Gastroesophageal sphincter (tissue), 4 donors: ENCODE measurements around the gene IFRD1. TPM values are rescaled to one million over a fixed set of nuclear protein-coding genes. Genes with fewer than 3 reads are reported as not detected.
A peak's percentile ranks its signal among the peaks of the same experiment; 100 is the strongest.

Experiments
- ATAC-seq: fragments of 150-250 bp; one replicate; pipeline ENCODE4 v1.9.1; 2016; ENCODE audit warnings: mild to moderate bottlenecking, moderate library complexity
- H3K27ac ChIP-seq, 4 donors: fragments of 200-600 bp; sonication (generic) in 3 of 4; 1 replicate in 3 of 4; 2 replicates in 1 of 4; pipeline ENCODE4 v1.5.1; 2016 to 2019
- H3K27me3 ChIP-seq: fragments of 200-600 bp; sonication (generic); one replicate; pipeline ENCODE4 v1.5.1; 2019
- H3K36me3 ChIP-seq, 2 donors: fragments of 200-600 bp; sonication (generic); one replicate each; pipeline ENCODE4 v1.5.1; 2019; ENCODE audit warnings: control low read depth in 1 of 2
- H3K4me1 ChIP-seq, 3 donors: fragments of 200-600 bp; sonication (generic); 1 replicate in 2 of 3; 2 replicates in 1 of 3; pipeline ENCODE4 v1.5.1; 2016 to 2019; ENCODE audit warnings: control low read depth in 2 of 3
- H3K4me3 ChIP-seq, 2 donors: fragments of 200-600 bp; sonication (generic); one replicate each; pipeline ENCODE4 v1.5.1; 2019; ENCODE audit warnings: mild to moderate bottlenecking in 1 of 2, moderate library complexity in 1 of 2
- H3K9me3 ChIP-seq, 3 donors: fragments of 200-600 bp; sonication (generic); one replicate each; pipeline ENCODE4 v1.5.1; 2017 to 2019; ENCODE audit warnings: control low read depth in 2 of 3
- EP300 ChIP-seq: sonication (generic); formaldehyde crosslinking; IDR thresholded peaks from one replicate; pipeline ENCODE4 v1.6.1; 2017; ENCODE audit warnings: antibody characterized with exemption, mild to moderate bottlenecking
- POLR2A ChIP-seq, 2 donors: fragments of 450-650 bp; IDR thresholded peaks; one replicate each; pipeline ENCODE4 v1.6.1; 2017; ENCODE audit warnings: antibody characterized with exemption in 2 of 2, mild to moderate bottlenecking in 2 of 2, moderate library complexity in 1 of 2
- POLR2AphosphoS5 ChIP-seq: sonication (generic); formaldehyde crosslinking; IDR thresholded peaks from one replicate; pipeline ENCODE4 v1.6.1; 2017; ENCODE audit warnings: antibody characterized with exemption
- WGBS, 2 donors: methylation state at CpG; one replicate each; pipeline ENCODE4 v1.1.5; 2018; ENCODE audit warnings: low coverage in 1 of 2; 5-methylcytosine and 5-hydroxymethylcytosine counted together
- total RNA-seq, 4 donors: library from RNA; depleted of rRNA; stranded (reverse); fragments of >200 nt; gene quantifications; one replicate each; pipeline ENCODE4 v1.1.0, GENCODE V29; 2016
- TF ChIP-seq, protein P1 (sequence below), 4 experiments: fragments of 200-600 bp in 2 of 4; fragments of 450-650 bp in 2 of 4; sonication (generic) in 1 of 4; IDR thresholded peaks; one replicate each; pipeline ENCODE4 v1.5.1; 2017 to 2019; ENCODE audit warnings: antibody characterized with exemption in 4 of 4, mild to moderate bottlenecking in 2 of 4, moderate library complexity in 2 of 4

IFRD1 gene, protein sequence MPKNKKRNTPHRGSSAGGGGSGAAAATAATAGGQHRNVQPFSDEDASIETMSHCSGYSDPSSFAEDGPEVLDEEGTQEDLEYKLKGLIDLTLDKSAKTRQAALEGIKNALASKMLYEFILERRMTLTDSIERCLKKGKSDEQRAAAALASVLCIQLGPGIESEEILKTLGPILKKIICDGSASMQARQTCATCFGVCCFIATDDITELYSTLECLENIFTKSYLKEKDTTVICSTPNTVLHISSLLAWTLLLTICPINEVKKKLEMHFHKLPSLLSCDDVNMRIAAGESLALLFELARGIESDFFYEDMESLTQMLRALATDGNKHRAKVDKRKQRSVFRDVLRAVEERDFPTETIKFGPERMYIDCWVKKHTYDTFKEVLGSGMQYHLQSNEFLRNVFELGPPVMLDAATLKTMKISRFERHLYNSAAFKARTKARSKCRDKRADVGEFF
- total RNA-seq: 10 to 100 TPM; 36.8 to 78.3 (median 56.5) TPM

DNA sequence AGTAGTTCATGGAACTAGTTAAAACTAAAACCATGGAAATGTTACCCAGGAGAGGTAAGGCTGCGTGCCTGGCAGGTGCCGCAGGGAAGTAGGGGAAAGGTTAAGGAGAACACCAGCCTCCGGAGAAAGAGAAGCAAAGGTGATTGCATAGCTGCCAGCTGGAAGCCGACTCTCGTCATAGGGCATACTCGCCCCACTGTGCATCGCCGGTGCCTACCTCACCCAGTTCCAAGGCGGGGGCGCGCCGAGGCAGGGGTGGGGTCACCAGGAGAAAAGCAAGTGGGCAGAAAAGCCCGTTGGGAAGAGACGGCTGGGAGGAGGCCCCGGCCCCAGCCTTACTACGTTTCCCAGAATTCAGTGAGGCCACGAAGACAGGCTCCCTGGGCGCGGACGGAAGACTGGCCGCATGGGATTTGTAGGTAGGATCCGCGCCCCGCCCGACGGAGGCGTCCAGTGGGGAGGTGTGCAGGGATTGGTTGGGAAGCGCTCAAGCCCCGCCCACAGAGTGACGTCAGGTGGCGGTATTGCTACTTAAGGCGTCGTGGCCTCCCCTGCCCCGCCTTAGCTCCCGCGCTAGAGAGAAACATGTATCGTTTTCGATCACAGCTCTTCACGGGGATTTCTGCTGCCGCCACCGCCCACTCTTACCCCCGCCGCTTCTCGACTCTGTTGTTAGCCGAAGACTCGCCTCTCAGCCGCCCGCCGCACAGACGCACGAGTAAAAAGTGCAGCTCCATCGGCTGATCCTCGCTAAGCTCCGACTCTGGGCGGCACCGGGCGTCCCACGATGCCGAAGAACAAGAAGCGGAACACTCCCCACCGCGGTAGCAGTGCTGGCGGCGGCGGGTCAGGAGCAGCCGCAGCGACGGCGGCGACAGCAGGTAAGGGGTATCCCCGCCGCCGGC is at the start of gene IFRD1:
Gene IFRD1 (plus strand): TSS at position 559 of the 905 bp plus-strand sequence. CDS start 229 bp downstream, at position 788.
- 0% methylated on average over 7 to 12 of the region's 73 CpGs for WGBS, 2 donors
- TF ChIP-seq EP300: no peak
- peak; percentile 100 for TF ChIP-seq POLR2AphosphoS5
- TF ChIP-seq, protein P1, sequence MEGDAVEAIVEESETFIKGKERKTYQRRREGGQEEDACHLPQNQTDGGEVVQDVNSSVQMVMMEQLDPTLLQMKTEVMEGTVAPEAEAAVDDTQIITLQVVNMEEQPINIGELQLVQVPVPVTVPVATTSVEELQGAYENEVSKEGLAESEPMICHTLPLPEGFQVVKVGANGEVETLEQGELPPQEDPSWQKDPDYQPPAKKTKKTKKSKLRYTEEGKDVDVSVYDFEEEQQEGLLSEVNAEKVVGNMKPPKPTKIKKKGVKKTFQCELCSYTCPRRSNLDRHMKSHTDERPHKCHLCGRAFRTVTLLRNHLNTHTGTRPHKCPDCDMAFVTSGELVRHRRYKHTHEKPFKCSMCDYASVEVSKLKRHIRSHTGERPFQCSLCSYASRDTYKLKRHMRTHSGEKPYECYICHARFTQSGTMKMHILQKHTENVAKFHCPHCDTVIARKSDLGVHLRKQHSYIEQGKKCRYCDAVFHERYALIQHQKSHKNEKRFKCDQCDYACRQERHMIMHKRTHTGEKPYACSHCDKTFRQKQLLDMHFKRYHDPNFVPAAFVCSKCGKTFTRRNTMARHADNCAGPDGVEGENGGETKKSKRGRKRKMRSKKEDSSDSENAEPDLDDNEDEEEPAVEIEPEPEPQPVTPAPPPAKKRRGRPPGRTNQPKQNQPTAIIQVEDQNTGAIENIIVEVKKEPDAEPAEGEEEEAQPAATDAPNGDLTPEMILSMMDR (IDR thresholded peaks at IDR 0.05): peak in 1 of 4 experiments; percentile 25
- TF ChIP-seq POLR2A (IDR thresholded peaks at IDR 0.05): peak; percentile 99

DNA sequence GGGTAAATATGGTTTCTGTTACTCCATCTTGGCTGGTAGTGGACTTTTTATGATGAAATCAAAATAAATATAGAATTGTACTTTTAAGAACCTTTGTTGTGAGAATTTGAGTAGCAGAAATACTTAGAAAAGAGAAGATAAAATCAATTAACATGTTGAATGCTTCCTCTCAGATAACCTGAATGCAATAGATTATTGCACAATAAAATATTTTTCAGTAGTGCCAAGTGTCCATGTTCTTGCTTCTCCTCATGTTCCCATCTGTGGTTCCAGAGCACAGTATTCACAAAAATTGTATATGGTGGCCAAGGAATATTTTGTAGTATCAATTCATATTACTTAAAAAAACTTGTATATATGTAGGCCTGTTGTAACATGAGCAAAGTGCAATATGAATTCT is 45.9 kb upstream of the IFRD1 start:
- Histone ChIP-seq H3K27me3 (peaks cover 12% of the 10 kb centered on the region), H3K4me3 (no peak overlapping the region), H3K27ac (no peak overlapping the region), H3K4me1 (no peaks in the 10 kb centered on the region), H3K36me3 (no peaks in the 10 kb centered on the region), H3K9me3 (no peaks in the 10 kb centered on the region)
- TF ChIP-seq, protein P1 (IDR thresholded peaks at IDR 0.05): no peak
- TF ChIP-seq EP300 (no peak), POLR2AphosphoS5 (no peak), POLR2A (IDR thresholded peaks at IDR 0.05) (no peak)
- no peak for ATAC-seq

More for the DNA sequence above, at the start of gene IFRD1:
- no peaks in the 10 kb centered on the region for H3K9me3 ChIP-seq
- H3K4me1 ChIP-seq: peaks cover 3 to 42% (median 9%) of the 10 kb centered on the region in 3 donors
- peak within 1 kb of the TSS; percentile 72 to 87 for H3K4me3 ChIP-seq
- H3K36me3 ChIP-seq: no peaks in the 10 kb centered on the region
- peak; percentile 93 for ATAC-seq
- H3K27ac ChIP-seq: peak within 1 kb of the TSS; percentile 93 to 100 (median 98)
- no peaks in the 10 kb centered on the region for H3K27me3 ChIP-seq

DNA sequence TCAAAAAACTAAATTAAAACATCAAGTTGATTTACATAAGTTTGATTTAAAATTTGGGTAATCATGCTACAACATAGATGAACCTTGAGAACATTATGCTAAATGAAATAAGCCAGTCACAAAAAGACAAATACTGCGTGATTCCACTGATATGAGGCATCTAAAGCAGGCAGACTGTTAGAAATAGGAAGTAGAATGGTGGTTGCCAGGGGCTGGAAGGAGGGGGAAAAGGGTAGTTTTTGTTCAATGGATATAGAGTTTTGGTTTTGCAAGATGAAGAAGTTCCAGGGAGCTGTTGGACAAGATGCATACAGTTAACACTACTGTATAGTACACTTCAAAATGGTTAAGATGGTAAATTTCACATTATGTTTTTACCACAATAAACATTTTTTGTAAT is 45.0 kb upstream of the IFRD1 start:
- Histone ChIP-seq H3K4me3 (no peak overlapping the region), H3K27ac (no peak overlapping the region), H3K4me1 (no peaks in the 10 kb centered on the region), H3K27me3 (peaks cover 10% of the 10 kb centered on the region), H3K36me3 (no peaks in the 10 kb centered on the region), H3K9me3 (no peaks in the 10 kb centered on the region)
- no peak for ATAC-seq
- WGBS, 2 donors: 100% methylated on average over 1 of the region's 1 CpG
- TF ChIP-seq EP300 (no peak), POLR2A (IDR thresholded peaks at IDR 0.05) (no peak), POLR2AphosphoS5 (no peak)
- TF ChIP-seq, protein P1 (IDR thresholded peaks at IDR 0.05): no peak

DNA sequence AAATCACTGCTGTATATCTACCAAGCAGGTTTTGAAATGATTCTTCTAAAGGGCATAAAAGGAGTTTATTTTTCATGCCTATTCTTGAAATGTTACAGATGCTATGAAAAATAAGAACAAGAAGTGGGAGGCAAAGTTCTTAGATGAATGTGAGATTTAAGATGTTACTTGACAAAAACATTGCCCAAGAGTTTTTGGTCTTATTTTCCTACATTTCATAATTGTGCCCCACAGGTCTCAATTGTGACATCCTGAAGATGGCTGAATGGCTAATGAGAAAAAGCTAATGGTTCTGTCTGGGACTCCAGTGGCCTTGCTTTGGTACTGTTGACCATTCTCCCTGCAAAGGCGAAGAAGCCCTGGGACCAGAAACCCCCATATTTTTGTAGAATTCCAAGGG is 43.0 kb upstream of the IFRD1 start:
- no peak for TF ChIP-seq EP300
- no peak for TF ChIP-seq POLR2AphosphoS5
- WGBS, 2 donors: 86 to 100% methylated on average over 1 of the region's 1 CpG

DNA sequence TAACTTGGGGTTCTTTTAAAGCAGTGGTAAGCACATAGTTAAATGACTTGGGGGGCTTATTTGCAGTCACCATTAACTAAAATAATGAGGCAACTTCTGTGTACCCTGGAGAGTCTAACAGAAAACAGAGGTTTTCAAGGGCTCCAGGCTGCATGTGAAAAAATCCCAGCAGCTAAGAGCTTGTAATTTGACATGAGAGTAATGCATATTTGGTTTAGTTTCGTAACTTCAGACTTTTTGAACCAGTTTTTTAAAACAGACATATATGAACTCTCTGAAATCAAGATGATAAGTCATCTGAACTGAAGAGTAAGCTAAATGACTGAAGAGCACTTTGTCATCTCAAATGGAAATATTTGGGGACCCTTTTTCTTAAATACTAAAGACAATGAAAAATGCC is 40.2 kb upstream of the IFRD1 start:
- Histone ChIP-seq H3K27ac (no peak overlapping the region), H3K27me3 (peaks cover 10% of the 10 kb centered on the region), H3K4me3 (no peak overlapping the region), H3K9me3 (no peaks in the 10 kb centered on the region), H3K36me3 (no peaks in the 10 kb centered on the region), H3K4me1 (peaks cover 0 to 8% (median 0%) of the 10 kb centered on the region in 3 donors)
- TF ChIP-seq, protein P1 (IDR thresholded peaks at IDR 0.05): no peak
- TF ChIP-seq EP300 (no peak), POLR2A (IDR thresholded peaks at IDR 0.05) (no peak), POLR2AphosphoS5 (no peak)
- no peak for ATAC-seq
- 86 to 100% methylated on average over 1 of the region's 1 CpG for WGBS, 2 donors

More for the DNA sequence above, 43.0 kb upstream of the IFRD1 start:
- Histone ChIP-seq H3K27ac (no peak overlapping the region), H3K4me3 (no peak overlapping the region), H3K9me3 (no peaks in the 10 kb centered on the region), H3K36me3 (no peaks in the 10 kb centered on the region), H3K4me1 (peaks cover 0 to 8% (median 0%) of the 10 kb centered on the region in 3 donors), H3K27me3 (peaks cover 4% of the 10 kb centered on the region)
- ATAC-seq: no peak
